Neural crest cell (in vitro differentiated cells): Measurements from ENCODE around the gene CYB5D1. TPM values are rescaled to one million over a fixed set of nuclear protein-coding genes. Genes with fewer than 3 reads are reported as not detected.

Experiments used
- DNase-seq: peaks from one replicate; pipeline ENCODE4 v3.0.0; 2021; ENCODE audit warnings: low read depth, mixed read lengths, low spot score
- H3K27ac Mint-ChIP-seq: one replicate; pipeline ENCODE4 v1.8.0; 2021; ENCODE audit warnings: mild to moderate bottlenecking, mixed read lengths; ENCODE audit not compliant: unreplicated experiment
- H3K27me3 Mint-ChIP-seq: 2 replicates; pipeline ENCODE4 v1.8.0; 2021; ENCODE audit warnings: low read depth, mild to moderate bottlenecking, mixed read lengths
- H3K36me3 Mint-ChIP-seq: 2 replicates; pipeline ENCODE4 v1.8.0; 2021; ENCODE audit warnings: low read depth, mild to moderate bottlenecking, mixed read lengths
- H3K4me1 Mint-ChIP-seq: 2 replicates; pipeline ENCODE4 v1.8.0; 2021; ENCODE audit warnings: mixed read lengths
- H3K4me3 Mint-ChIP-seq: one replicate; pipeline ENCODE4 v1.8.0; 2021; ENCODE audit warnings: mild to moderate bottlenecking, mixed read lengths
- H3K9me3 Mint-ChIP-seq: 2 replicates; pipeline ENCODE4 v1.8.0; 2021; ENCODE audit warnings: mixed read lengths
- CTCF ChIP-seq: fragments of 200-600 bp; sonication (generic); conservative IDR thresholded peaks from 2 replicates; pipeline ENCODE4 v1.5.0; 2021; ENCODE audit warnings: antibody characterized with exemption, mild to moderate bottlenecking
- total RNA-seq: library from RNA; stranded (reverse); gene quantifications from 2 replicates; pipeline ENCODE4 v1.2.1, GENCODE V29; 2021

The CYB5D1 gene
- total RNA-seq, 1 donor from 2014 or later: 12.7 TPM

DNA sequence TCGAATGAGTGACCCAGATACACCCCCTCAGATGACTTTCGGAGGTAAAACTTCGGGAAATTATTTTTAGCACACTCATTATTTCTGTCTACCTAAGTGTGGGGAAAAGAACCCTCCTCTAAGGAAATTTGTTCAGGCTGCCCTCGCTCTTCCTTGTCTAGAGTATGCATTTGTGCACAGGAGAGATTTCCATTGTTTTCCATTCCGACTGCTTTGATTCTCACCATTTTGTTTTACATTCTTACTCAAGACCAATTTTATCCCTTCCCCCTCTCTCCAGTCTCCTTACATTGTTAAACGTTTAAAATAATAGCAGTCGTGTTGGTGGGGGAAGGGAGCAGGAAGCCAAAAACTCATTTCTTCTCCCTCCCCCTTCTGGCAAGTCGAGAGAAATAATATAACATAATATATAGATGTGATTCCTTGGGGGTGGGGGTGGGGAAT is 29.3 kb downstream of the CYB5D1 start:
- no peaks in the 10 kb centered on the region for H3K4me1 Mint-ChIP-seq
- H3K9me3 Mint-ChIP-seq: no peaks in the 10 kb centered on the region
- H3K4me3 Mint-ChIP-seq: no peak overlapping the region
- no peak for TF ChIP-seq CTCF
- no peak overlapping the region for H3K27ac Mint-ChIP-seq
- H3K27me3 Mint-ChIP-seq: no peaks in the 10 kb centered on the region
- DNase-seq: no peak
- H3K36me3 Mint-ChIP-seq: peaks cover 8% of the 10 kb centered on the region

DNA sequence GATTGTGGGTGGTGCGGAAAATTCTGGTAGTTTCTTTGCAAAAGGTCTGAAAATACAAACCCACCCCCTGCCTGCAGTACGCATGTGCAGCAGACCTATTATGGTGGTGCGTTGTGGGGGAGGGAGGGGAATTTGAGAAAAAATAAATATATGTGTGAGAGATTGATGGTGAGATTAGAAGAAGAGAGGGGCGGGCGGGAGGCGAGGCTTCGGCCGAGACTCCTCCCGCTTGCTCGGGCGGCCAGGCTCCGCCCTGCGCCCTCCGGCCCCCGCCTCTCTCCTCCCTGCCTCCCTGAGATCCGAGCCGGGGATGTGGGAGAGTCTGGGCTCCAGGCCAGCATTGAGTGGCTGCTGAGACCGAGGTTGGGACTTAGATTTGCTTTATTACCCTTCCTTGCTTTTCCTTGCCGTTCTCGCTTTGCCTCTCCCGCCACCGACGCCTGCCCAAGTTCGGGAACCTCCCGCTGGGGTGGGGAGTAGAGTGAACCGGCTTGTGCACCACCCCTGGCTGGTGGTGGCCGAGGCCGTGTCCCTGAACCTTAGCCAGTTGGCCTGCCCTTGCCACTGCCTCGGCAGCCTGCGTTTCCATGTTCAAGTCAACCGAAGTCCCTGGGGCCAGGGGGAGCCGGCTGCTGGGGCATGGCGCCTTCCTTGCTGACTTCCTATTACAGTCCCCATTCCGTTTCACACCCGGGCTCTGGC is 29.8 kb downstream of the CYB5D1 start:
- no peaks in the 10 kb centered on the region for H3K27me3 Mint-ChIP-seq
- no peak for TF ChIP-seq CTCF
- H3K36me3 Mint-ChIP-seq: peaks cover 8% of the 10 kb centered on the region
- H3K9me3 Mint-ChIP-seq: no peaks in the 10 kb centered on the region
- H3K27ac Mint-ChIP-seq: no peak overlapping the region
- DNase-seq: peak; percentile 69
- H3K4me1 Mint-ChIP-seq: no peaks in the 10 kb centered on the region
- no peak overlapping the region for H3K4me3 Mint-ChIP-seq

DNA sequence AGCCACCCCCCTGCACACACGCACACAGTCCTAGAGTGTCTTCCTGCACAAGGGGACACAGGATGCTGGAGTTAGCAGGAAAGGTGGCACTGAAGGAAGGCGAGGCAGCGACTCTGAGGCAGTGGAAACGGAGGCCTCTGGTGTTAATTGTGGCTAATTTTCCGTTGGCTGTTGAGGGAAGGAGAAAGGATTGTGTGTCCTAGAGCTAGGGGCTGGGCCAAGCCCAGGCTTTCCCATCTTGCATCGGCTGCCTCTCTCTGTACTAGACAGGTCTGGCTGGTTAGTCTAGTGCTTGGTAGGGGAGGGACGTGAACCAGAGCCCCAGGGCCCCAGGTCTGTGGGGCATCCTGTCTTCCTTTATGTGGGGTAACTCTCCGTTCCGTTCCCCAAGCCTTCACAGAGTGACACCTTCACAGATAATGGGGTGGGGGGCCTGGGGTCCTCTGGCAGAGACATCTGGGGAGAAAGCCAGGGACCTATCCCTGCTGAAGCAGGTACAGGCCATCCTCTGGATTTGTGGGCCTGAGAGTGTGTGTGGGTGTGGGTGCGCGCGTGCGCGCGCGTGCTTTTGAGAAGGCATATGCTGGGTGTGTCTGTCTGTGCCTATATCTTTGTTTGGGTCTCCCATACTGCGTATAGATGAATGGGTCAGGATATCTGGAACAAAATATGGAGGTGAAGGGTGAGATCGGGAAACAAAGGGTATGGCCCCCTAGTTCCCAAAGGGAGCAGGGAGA is 30.5 kb downstream of the CYB5D1 start, which contains the start of gene CHD3:
CHD3 (plus strand) TSS at position 606 of the 737 bp plus-strand sequence. CDS start 212 bp downstream, outside the sequence.
- no peaks in the 10 kb centered on the region for H3K4me1 Mint-ChIP-seq
- H3K36me3 Mint-ChIP-seq: peaks cover 8% of the 10 kb centered on the region
- DNase-seq: no peak
- no peaks in the 10 kb centered on the region for H3K27me3 Mint-ChIP-seq
- no peak for TF ChIP-seq CTCF
- H3K9me3 Mint-ChIP-seq: no peaks in the 10 kb centered on the region
- no peak within 1 kb of the TSS for H3K27ac Mint-ChIP-seq
- no peak within 1 kb of the TSS for H3K4me3 Mint-ChIP-seq

GRCh38 chr17:7889166-7889955 is 31.6 kb downstream of the CYB5D1 start:
- Mint-ChIP-seq H3K4me1 (peaks cover under 1% of the 10 kb centered on the region), H3K9me3 (no peaks in the 10 kb centered on the region), H3K4me3 (no peak overlapping the region), H3K27ac (no peak overlapping the region), H3K27me3 (no peaks in the 10 kb centered on the region), H3K36me3 (peaks cover 10% of the 10 kb centered on the region)
- peak; percentile 43 for DNase-seq
- peak; percentile 53 for TF ChIP-seq CTCF

- H3K27ac Mint-ChIP-seq: no peak overlapping the region
- H3K9me3 Mint-ChIP-seq: no peaks in the 10 kb centered on the region
- H3K4me1 Mint-ChIP-seq: peaks cover 14% of the 10 kb centered on the region
- no peak for DNase-seq
- peaks cover 23% of the 10 kb centered on the region for H3K36me3 Mint-ChIP-seq
- no peak for TF ChIP-seq CTCF
- no peak overlapping the region for H3K4me3 Mint-ChIP-seq
- H3K27me3 Mint-ChIP-seq: no peaks in the 10 kb centered on the region
These were observed 35.5 kb downstream of the CYB5D1 start for GRCh38 chr17:7893187-7893880.
